Astrocyte (in vitro differentiated cells and primary cell): ENCODE measurements around the gene XRCC6. TPM values are rescaled to one million over a fixed set of nuclear protein-coding genes. Genes with fewer than 3 reads are reported as not detected.

Experiments
- DNase-seq: peaks from one replicate; pipeline ENCODE4 v3.0.0-alpha.2; 2010; ENCODE audit warnings: low read depth
- FAIRE-seq: peaks from 2 replicates; lab custom pipeline; 2011; peaks lifted over from hg19 to GRCh38; lab: Jason Lieb, UNC
- H2AFZ ChIP-seq: 2 replicates; pipeline ENCODE4 v1.6.0; 2012; ENCODE audit warnings: low read depth, low read length, inconsistent platforms
- H3K27ac ChIP-seq: 2 replicates; pipeline ENCODE4 v1.5.1; 2011; ENCODE audit warnings: low read depth, low read length, inconsistent platforms
- H3K27me3 ChIP-seq: 2 replicates; pipeline ENCODE4 v1.6.0; 2011; ENCODE audit warnings: low read length, inconsistent platforms; ENCODE audit not compliant: insufficient read depth
- H3K36me3 ChIP-seq: 2 replicates; pipeline ENCODE4 v1.5.1; 2011; ENCODE audit warnings: low read length, inconsistent platforms; ENCODE audit not compliant: insufficient read depth
- H3K4me1 ChIP-seq: 2 replicates; pipeline ENCODE4 v1.5.1; 2011; ENCODE audit warnings: low read length, inconsistent platforms; ENCODE audit not compliant: insufficient read depth
- H3K4me2 ChIP-seq: 2 replicates; pipeline ENCODE4 v1.6.0; 2012; ENCODE audit warnings: low read length, inconsistent platforms
- H3K4me3 ChIP-seq: 2 replicates; pipeline ENCODE4 v1.5.1; 2011; ENCODE audit warnings: low read depth, mild to moderate bottlenecking, low read length, inconsistent platforms; ENCODE audit not compliant: insufficient read depth
- H3K79me2 ChIP-seq: 2 replicates; pipeline ENCODE4 v1.6.0; 2012; ENCODE audit warnings: mild to moderate bottlenecking, low read length, inconsistent platforms; ENCODE audit not compliant: insufficient read depth
- H3K9ac ChIP-seq: 2 replicates; pipeline ENCODE4 v1.6.0; 2012; ENCODE audit warnings: mild to moderate bottlenecking, low read length, inconsistent platforms
- H3K9me3 ChIP-seq: 2 replicates; pipeline ENCODE4 v1.5.1; 2012; ENCODE audit warnings: low read depth, mild to moderate bottlenecking, low read length, inconsistent platforms; ENCODE audit not compliant: insufficient read depth
- H4K20me1 ChIP-seq: 2 replicates; pipeline ENCODE4 v1.6.0; 2012; ENCODE audit warnings: low read length, inconsistent platforms; ENCODE audit not compliant: insufficient read depth
- H3K27ac Mint-ChIP-seq: one replicate; pipeline ENCODE4 v1.8.0; 2021; ENCODE audit warnings: mild to moderate bottlenecking, mixed read lengths; ENCODE audit not compliant: unreplicated experiment
- H3K27me3 Mint-ChIP-seq: one replicate; pipeline ENCODE4 v1.8.0; 2021; ENCODE audit warnings: low read depth, mixed read lengths; ENCODE audit not compliant: unreplicated experiment
- H3K36me3 Mint-ChIP-seq: one replicate; pipeline ENCODE4 v1.8.0; 2021; ENCODE audit warnings: low read depth, mixed read lengths; ENCODE audit not compliant: unreplicated experiment
- H3K4me1 Mint-ChIP-seq: one replicate; pipeline ENCODE4 v1.8.0; 2021; ENCODE audit warnings: low read depth, mixed read lengths; ENCODE audit not compliant: unreplicated experiment
- H3K4me3 Mint-ChIP-seq: one replicate; pipeline ENCODE4 v1.8.0; 2021; ENCODE audit warnings: mild to moderate bottlenecking, moderate library complexity, mixed read lengths; ENCODE audit not compliant: unreplicated experiment
- H3K9me3 Mint-ChIP-seq: one replicate; pipeline ENCODE4 v1.8.0; 2021; ENCODE audit warnings: mild to moderate bottlenecking, mixed read lengths; ENCODE audit not compliant: unreplicated experiment
- CTCF ChIP-seq: IDR thresholded peaks from 2 replicates; pipeline ENCODE4 v1.5.1; 2011; ENCODE audit warnings: low read depth, mild to moderate bottlenecking, inconsistent platforms, low read length, moderate library complexity; ENCODE audit not compliant: insufficient read depth
- EZH2 ChIP-seq: IDR thresholded peaks from 2 replicates; pipeline ENCODE4 v1.6.1; 2012; ENCODE audit warnings: mild to moderate bottlenecking, low read length, inconsistent platforms; ENCODE audit not compliant: insufficient read depth
- total RNA-seq: library from RNA; stranded (reverse); gene quantifications from 2 replicates; pipeline ENCODE4 v1.2.1, GENCODE V29; 2021

XRCC6 gene
- total RNA-seq, 1 donor from 2014 or later, result 232 TPM

GRCh38 chr22:41598081-41598480 lies 23.0 kb upstream of the XRCC6 start:
- peak overlapping the region; percentile 54 for H3K4me3 Mint-ChIP-seq

DNA sequence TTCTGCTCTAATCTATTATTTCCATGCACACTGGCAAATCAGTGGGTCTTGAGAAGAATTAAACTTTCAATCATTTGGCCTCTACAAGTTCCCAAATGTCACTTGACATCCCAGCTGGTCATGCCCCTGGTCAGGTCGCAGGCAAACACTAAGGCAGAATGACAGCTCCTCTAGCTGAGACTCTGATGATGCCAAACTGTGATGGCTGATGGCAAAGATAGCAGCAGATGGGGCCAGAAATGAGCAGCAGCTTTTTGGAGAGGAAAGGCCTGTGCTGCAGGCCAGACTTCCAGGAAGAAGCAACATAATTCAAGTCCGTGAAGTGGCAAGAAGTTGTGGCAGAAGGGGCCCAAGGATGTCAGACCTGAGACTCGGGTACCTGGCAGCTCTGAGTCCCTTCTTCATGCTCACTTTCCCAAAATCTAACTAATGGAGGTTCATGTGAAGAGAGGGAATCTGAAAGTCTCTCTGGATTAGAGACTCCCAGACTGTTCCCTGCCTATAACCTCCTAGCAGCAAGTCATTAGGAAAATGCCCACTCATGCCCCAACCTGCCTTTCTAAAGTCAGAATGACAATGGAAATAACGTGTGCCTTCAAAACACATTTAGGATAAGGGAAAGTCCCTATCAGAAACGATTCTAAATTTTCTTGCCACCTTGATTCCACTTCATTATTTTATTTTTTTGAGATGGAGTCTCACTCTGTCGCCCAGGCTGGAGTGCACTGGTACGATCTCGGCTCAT lies 22.0 kb upstream of the XRCC6 start:
- H3K4me3 Mint-ChIP-seq, result no peak overlapping the region
- no peaks in the 10 kb centered on the region for H3K9me3 Mint-ChIP-seq
- H3K36me3 ChIP-seq, result peaks cover 19% of the 10 kb centered on the region
- peak overlapping the region; percentile 51 for H3K9ac ChIP-seq
- H3K9me3 ChIP-seq, result no peaks in the 10 kb centered on the region
- FAIRE-seq (no peak), DNase-seq (no peak)
- no peak overlapping the region for H3K27ac Mint-ChIP-seq
- no peak overlapping the region for H3K4me3 ChIP-seq
- peaks cover 22% of the 10 kb centered on the region for H3K4me1 Mint-ChIP-seq
- no peaks in the 10 kb centered on the region for H3K79me2 ChIP-seq
- H3K36me3 Mint-ChIP-seq, result peaks cover 20% of the 10 kb centered on the region
- TF ChIP-seq EZH2 (no peak), CTCF (no peak)
- peaks cover 4% of the 10 kb centered on the region for H4K20me1 ChIP-seq
- H3K27me3 Mint-ChIP-seq, result no peaks in the 10 kb centered on the region
- peaks cover 18% of the 10 kb centered on the region for H3K4me1 ChIP-seq
- H3K27ac ChIP-seq, result peak overlapping the region; percentile 74
- H3K4me2 ChIP-seq, result no peak overlapping the region
- H3K27me3 ChIP-seq, result no peaks in the 10 kb centered on the region
- no peak overlapping the region for H2AFZ ChIP-seq

More at GRCh38 chr22:41598081-41598480, 23.0 kb upstream of the XRCC6 start:
- peak overlapping the region; percentile 51 for H3K9ac ChIP-seq
- peaks cover 18% of the 10 kb centered on the region for H3K4me1 ChIP-seq
- H3K9me3 ChIP-seq, result no peaks in the 10 kb centered on the region
- peak overlapping the region; percentile 30 for H2AFZ ChIP-seq
- no peaks in the 10 kb centered on the region for H3K79me2 ChIP-seq
- no peak for TF ChIP-seq CTCF
- no peak for TF ChIP-seq EZH2
- Mint-ChIP-seq H3K4me1 (peaks cover 22% of the 10 kb centered on the region), H3K36me3 (peaks cover 20% of the 10 kb centered on the region), H3K27me3 (no peaks in the 10 kb centered on the region), H3K9me3 (no peaks in the 10 kb centered on the region), H3K27ac (peak overlapping the region; percentile 94)
- peak; percentile 64 for FAIRE-seq
- no peaks in the 10 kb centered on the region for H3K27me3 ChIP-seq
- H3K36me3 ChIP-seq, result peaks cover 16% of the 10 kb centered on the region
- peaks cover 4% of the 10 kb centered on the region for H4K20me1 ChIP-seq
- peak overlapping the region; percentile 64 for H3K4me2 ChIP-seq
- no peak overlapping the region for H3K4me3 ChIP-seq
- H3K27ac ChIP-seq, result peak overlapping the region; percentile 74
- DNase-seq, result peak; percentile 83

GRCh38 chr22:41600976-41601375 lies 20.1 kb upstream of the XRCC6 start:
- Histone ChIP-seq H3K79me2 (no peaks in the 10 kb centered on the region), H4K20me1 (peaks cover 4% of the 10 kb centered on the region), H3K27ac (no peak overlapping the region), H3K9me3 (no peaks in the 10 kb centered on the region), H3K4me1 (peaks cover 18% of the 10 kb centered on the region), H3K36me3 (peaks cover 25% of the 10 kb centered on the region), H3K4me2 (no peak overlapping the region), H3K4me3 (no peak overlapping the region), H3K9ac (no peak overlapping the region), H2AFZ (no peak overlapping the region), H3K27me3 (no peaks in the 10 kb centered on the region)
- Mint-ChIP-seq H3K4me3 (no peak overlapping the region), H3K27me3 (no peaks in the 10 kb centered on the region), H3K36me3 (peaks cover 22% of the 10 kb centered on the region), H3K9me3 (no peaks in the 10 kb centered on the region), H3K4me1 (peaks cover 22% of the 10 kb centered on the region), H3K27ac (no peak overlapping the region)
- no peak for DNase-seq
- FAIRE-seq, result no peak
- no peak for TF ChIP-seq EZH2
- no peak for TF ChIP-seq CTCF
